Lung (tissue), 12 donors: ENCODE data around the gene DNAJC3. TPM values are rescaled to one million over a fixed set of nuclear protein-coding genes. Genes with fewer than 3 reads are reported as not detected.

Experiments
- ATAC-seq: fragments of 200-7000 bp; cut with Tn5 transposase; one replicate; pipeline ENCODE4 v1.9.1; 2020; ENCODE audit warnings: moderate number of reproducible peaks; ENCODE audit not compliant: insufficient read depth, low FRiP score
- DNase-seq, 3 donors: peaks; one replicate each; pipeline ENCODE4 v3.0.0-alpha.2; 2013 to 2017
- H3K27ac ChIP-seq, 2 donors: one replicate each; pipeline ENCODE4 v1.5.1; 2013; ENCODE audit warnings: mild to moderate bottlenecking in 2 of 2, moderate library complexity in 2 of 2, control low read depth in 1 of 2, inconsistent platforms in 1 of 2, low read depth in 1 of 2, low read length in 1 of 2
- H3K27me3 ChIP-seq, 3 donors: one replicate each; pipeline ENCODE4 v1.5.1; 2013; ENCODE audit warnings: low read length in 2 of 3; ENCODE audit not compliant: control insufficient read depth in 3 of 3, insufficient read depth in 3 of 3
- H3K36me3 ChIP-seq, 4 donors: one replicate each; pipeline ENCODE4 v1.5.1; 2013; ENCODE audit warnings: low read length in 4 of 4, mild to moderate bottlenecking in 1 of 4, moderate library complexity in 1 of 4; ENCODE audit not compliant: control insufficient read depth in 4 of 4, insufficient read depth in 4 of 4
- H3K4me1 ChIP-seq, 5 donors: one replicate each; pipeline ENCODE4 v1.5.1; 2013; ENCODE audit warnings: low read length in 5 of 5, mild to moderate bottlenecking in 2 of 5, moderate library complexity in 1 of 5; ENCODE audit not compliant: control insufficient read depth in 5 of 5, insufficient read depth in 5 of 5
- H3K4me3 ChIP-seq: one replicate; pipeline ENCODE4 v1.5.1; 2013; ENCODE audit warnings: mild to moderate bottlenecking, control low read depth, moderate library complexity
- H3K9ac ChIP-seq, 2 donors: one replicate each; pipeline ENCODE4 v1.5.1; 2013; ENCODE audit warnings: low read length in 2 of 2, control low read depth in 1 of 2; ENCODE audit not compliant: insufficient read depth in 1 of 2
- H3K9me3 ChIP-seq, 4 donors: one replicate each; pipeline ENCODE4 v1.5.1; 2013; ENCODE audit warnings: low read length in 3 of 4, mild to moderate bottlenecking in 1 of 4, moderate library complexity in 1 of 4; ENCODE audit not compliant: control insufficient read depth in 4 of 4, insufficient read depth in 3 of 4
- CTCF ChIP-seq: IDR thresholded peaks from 2 replicates; pipeline ENCODE4 v1.5.1; 2012; ENCODE audit warnings: mild to moderate bottlenecking; ENCODE audit errors: control extremely low read depth, extremely low read depth
- WGBS, 2 donors: extraction: QIAGEN DNeasy Blood & Tissue Kit; methylation state at CpG; one replicate each; pipeline ENCODE4 v1.1.7; 2013; 5-methylcytosine and 5-hydroxymethylcytosine counted together
- polyA plus RNA-seq, 2 donors: library from polyadenylated mRNA; stranded (reverse); fragments of 200-250 nt; gene quantifications; one replicate each; pipeline ENCODE4 v1.2.1, GENCODE V29; 2013
- total RNA-seq, 2 donors: library from RNA; depleted of rRNA in 1 of 2; stranded (reverse); fragments of >200 nt in 1 of 2; gene quantifications; one replicate each; pipeline ENCODE4 v1.2.1, GENCODE V29; 2014 to 2021
- donor health status: control.
- donor health status: control.
- donor health status: Bipolar disorder and iron deficiency.
- donor health status: healthy.
- donor health status: DM: yes; HTN: yes; CAD: no.

Gene DNAJC3
- total and polyA plus RNA-seq, 4 donors = 15.2 to 61.8 (median 38.5) TPM

GRCh38 chr13:95783747-95784146, 106.8 kb downstream of the DNAJC3 start:
- no peaks in the 10 kb centered on the region for H3K9me3 ChIP-seq
- H3K4me3 ChIP-seq = no peak overlapping the region
- H3K4me1 ChIP-seq = no peaks in the 10 kb centered on the region
- DNase-seq (no peak), ATAC-seq (no peak)
- no peaks in the 10 kb centered on the region for H3K27me3 ChIP-seq
- no peak for TF ChIP-seq CTCF
- peaks cover 3 to 19% (median 14%) of the 10 kb centered on the region in 4 donors for H3K36me3 ChIP-seq
- H3K9ac ChIP-seq = no peak overlapping the region
- no peak overlapping the region for H3K27ac ChIP-seq
- 90 to 93% methylated on average over 5 of the region's 5 CpGs for WGBS, 2 donors

- H3K9ac ChIP-seq = no peak overlapping the region
- H3K4me3 ChIP-seq = no peak overlapping the region
- no peak for TF ChIP-seq CTCF
- no peaks in the 10 kb centered on the region for H3K27me3 ChIP-seq
- WGBS, 2 donors = 79 to 84% methylated on average over 6 of the region's 6 CpGs
- no peaks in the 10 kb centered on the region for H3K9me3 ChIP-seq
- H3K36me3 ChIP-seq = peaks cover 3 to 19% (median 17%) of the 10 kb centered on the region in 4 donors
- DNase-seq (no peak), ATAC-seq (no peak)
- no peaks in the 10 kb centered on the region for H3K4me1 ChIP-seq
- H3K27ac ChIP-seq = no peak overlapping the region
Observed at GRCh38 chr13:95784161-95784899, 107.4 kb downstream of the DNAJC3 start.

- Histone ChIP-seq H3K4me1 (no peaks in the 10 kb centered on the region), H3K9ac (no peak overlapping the region), H3K9me3 (no peaks in the 10 kb centered on the region), H3K36me3 (peaks cover 3 to 21% (median 17%) of the 10 kb centered on the region in 4 donors), H3K27me3 (no peaks in the 10 kb centered on the region), H3K4me3 (no peak overlapping the region), H3K27ac (no peak overlapping the region)
- WGBS, 2 donors = 82 to 83% methylated on average over 3 of the region's 3 CpGs
- no peak for TF ChIP-seq CTCF
- ATAC-seq (no peak), DNase-seq (no peak)
Observed at GRCh38 chr13:95784900-95785290, 108.0 kb downstream of the DNAJC3 start.
